ENCODE results near the gene KLHL40.

- TF ChIP-seq, protein P1, sequence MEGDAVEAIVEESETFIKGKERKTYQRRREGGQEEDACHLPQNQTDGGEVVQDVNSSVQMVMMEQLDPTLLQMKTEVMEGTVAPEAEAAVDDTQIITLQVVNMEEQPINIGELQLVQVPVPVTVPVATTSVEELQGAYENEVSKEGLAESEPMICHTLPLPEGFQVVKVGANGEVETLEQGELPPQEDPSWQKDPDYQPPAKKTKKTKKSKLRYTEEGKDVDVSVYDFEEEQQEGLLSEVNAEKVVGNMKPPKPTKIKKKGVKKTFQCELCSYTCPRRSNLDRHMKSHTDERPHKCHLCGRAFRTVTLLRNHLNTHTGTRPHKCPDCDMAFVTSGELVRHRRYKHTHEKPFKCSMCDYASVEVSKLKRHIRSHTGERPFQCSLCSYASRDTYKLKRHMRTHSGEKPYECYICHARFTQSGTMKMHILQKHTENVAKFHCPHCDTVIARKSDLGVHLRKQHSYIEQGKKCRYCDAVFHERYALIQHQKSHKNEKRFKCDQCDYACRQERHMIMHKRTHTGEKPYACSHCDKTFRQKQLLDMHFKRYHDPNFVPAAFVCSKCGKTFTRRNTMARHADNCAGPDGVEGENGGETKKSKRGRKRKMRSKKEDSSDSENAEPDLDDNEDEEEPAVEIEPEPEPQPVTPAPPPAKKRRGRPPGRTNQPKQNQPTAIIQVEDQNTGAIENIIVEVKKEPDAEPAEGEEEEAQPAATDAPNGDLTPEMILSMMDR (IDR thresholded peaks at IDR 0.05; ENCODE audit: poor library complexity, severe bottlenecking), result no peak
- TF ChIP-seq EP300 (conservative IDR thresholded peaks at IDR 0.05; ENCODE audit: poor library complexity, severe bottlenecking) (no peak), EZH2 (IDR thresholded peaks at IDR 0.05; ENCODE audit: borderline replicate concordance, insufficient read depth, low read length, poor library complexity, severe bottlenecking) (no peak)
Measured at GRCh38 chr3:42736081-42736480, 50.7 kb downstream of the KLHL40 start.
